GM12875 (cell line): ENCODE data around the gene CADM1.

Experiments
- H3K4me3 ChIP-seq: one replicate; pipeline ENCODE4 v1.5.1; 2011; ENCODE audit warnings: low read depth, low read length, control low read depth
- TF ChIP-seq, protein P1 (sequence below): IDR thresholded peaks from 2 replicates; pipeline ENCODE4 v1.5.1; 2011; ENCODE audit warnings: low read depth, mild to moderate bottlenecking, control low read depth, inconsistent platforms, low read length, moderate library complexity, borderline replicate concordance; ENCODE audit not compliant: insufficient read depth

Gene CADM1

DNA sequence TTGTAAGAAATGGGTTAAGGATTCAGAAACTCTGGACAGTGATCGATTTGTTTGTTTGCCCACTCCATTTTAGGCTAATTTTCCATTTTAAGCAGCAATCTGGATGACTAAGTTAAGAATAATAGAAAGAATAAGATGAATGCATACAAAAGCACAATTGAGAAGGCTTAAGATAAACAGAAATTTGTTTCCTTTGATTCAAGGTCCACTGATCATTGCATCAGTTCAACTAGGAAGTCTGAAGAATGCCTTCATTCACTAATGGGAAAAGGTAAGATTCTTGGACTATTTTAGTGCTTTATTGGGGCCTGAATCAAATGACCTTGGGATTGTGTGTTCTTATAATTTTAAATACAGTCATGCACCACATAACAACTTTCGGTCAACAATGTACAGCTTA lies 140.8 kb downstream of the CADM1 start:
- TF ChIP-seq, protein P1, sequence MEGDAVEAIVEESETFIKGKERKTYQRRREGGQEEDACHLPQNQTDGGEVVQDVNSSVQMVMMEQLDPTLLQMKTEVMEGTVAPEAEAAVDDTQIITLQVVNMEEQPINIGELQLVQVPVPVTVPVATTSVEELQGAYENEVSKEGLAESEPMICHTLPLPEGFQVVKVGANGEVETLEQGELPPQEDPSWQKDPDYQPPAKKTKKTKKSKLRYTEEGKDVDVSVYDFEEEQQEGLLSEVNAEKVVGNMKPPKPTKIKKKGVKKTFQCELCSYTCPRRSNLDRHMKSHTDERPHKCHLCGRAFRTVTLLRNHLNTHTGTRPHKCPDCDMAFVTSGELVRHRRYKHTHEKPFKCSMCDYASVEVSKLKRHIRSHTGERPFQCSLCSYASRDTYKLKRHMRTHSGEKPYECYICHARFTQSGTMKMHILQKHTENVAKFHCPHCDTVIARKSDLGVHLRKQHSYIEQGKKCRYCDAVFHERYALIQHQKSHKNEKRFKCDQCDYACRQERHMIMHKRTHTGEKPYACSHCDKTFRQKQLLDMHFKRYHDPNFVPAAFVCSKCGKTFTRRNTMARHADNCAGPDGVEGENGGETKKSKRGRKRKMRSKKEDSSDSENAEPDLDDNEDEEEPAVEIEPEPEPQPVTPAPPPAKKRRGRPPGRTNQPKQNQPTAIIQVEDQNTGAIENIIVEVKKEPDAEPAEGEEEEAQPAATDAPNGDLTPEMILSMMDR: no peak
- no peak overlapping the region for H3K4me3 ChIP-seq

DNA sequence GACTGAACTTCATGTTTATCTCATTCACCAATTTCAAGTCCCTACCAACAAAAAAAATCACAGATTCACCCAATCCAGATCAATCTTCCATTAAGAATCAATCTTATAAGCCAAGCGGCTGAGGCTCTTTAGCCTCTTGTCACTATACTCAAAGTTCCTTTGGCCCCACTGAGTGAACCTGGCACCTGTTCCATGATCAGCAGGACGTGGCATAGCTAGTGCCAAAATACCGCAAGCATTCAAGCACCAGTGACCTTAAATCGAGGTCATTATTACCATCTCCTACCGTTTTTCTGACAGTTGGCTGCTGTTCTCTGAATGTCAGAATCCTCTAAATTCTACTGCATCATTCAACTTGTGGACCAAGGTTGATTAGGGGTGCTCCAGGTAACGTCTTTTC lies 141.2 kb downstream of the CADM1 start:
- H3K4me3 ChIP-seq: no peak overlapping the region
- TF ChIP-seq, protein P1: no peak

DNA sequence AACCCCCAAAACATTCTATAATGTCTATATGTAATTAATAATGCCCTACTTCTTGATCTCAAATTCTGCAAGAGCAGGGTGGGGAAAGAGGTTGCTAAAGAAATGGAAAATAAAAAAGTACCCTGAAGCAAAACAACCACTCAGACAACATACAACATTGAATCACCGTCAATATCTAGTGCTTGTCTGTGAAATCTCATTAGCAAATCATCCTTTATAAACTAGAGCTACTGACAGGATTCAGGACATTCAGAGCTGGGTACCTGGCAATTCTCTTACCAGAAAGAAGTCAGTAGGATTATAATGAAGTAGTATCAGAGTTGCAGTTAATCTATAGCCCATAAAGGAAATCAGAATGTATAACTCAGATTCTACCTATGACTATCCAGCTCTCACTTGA lies 143.2 kb downstream of the CADM1 start:
- TF ChIP-seq, protein P1: no peak
- no peak overlapping the region for H3K4me3 ChIP-seq

DNA sequence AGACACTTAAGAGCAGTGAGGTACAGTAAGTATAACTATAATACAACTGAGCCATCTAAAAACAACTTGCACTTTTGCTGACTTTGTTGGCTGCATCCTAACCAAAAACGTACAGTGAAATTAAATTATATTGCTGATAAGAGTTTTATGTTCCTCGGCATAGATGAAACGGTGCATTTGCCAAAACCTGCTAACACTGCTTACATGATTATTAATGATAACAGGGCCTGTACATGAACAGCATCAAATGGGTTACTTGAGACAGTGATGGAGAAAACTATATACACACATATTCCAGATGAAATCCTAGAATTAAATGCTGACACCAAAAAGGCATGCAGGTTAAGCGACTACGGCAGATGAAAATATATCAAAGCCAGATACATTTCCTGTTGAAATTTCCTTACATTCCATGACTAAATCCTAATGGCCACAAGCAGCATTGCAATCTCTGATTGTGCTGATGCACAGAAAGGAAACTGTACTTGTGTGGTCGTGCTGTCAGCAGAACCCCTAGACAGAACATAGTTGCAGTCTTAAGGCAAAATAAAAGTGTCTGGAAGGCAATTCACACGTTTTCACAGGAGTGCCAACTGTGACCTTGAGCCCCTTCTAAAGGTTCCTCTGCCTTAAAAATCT lies 143.9 kb downstream of the CADM1 start:
- TF ChIP-seq, protein P1: no peak
- no peak overlapping the region for H3K4me3 ChIP-seq

DNA sequence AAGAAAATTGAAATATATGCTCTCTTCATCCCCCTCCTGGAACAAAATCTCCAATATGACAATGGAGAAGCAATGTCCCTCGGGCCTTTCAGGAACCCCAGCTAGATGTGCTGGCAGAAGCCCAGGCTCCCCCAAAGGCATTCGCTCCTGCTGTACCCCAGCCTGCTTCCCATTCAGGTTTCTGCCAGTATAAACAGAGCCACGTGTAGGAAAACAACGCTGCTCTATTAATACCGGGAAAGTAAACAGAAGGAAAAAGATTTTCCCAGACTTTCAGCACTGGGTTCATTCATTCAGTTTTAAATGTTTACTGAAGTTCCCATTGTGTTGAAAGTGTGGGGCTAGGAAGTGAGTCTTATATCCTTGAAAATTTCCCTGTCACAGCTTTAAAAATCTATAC lies 147.1 kb downstream of the CADM1 start:
- TF ChIP-seq, protein P1: no peak
- no peak overlapping the region for H3K4me3 ChIP-seq

DNA sequence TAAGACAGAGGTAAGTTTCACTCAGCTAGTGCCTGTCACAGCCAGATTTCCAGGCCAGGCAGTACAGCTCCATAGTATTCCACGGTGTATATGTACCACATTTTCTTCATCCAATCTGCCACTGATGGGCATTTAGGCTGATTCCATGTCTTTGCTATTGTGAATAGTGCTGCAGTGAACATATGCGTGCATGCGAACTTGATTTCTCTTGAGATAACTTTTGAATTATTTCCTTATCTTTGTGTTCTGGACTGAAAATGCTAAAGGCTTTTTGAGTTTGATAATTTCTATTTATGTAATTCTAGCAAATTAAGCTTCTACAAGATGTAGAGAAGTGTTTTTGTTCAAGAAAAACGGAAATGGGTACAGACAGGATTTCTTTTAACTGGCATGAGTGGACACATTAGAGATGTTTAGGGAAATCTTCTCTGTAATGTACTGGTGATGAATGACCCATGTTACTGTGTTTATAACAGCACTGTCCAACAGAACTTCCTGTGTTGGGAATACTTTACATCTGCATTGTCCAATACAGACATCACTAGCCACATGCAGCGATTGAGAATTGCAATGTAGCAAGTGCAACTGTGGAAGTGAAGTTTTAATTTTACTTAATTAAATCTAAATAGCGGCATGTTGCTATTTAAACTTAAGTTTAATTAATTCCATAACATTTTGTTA lies 151.3 kb downstream of the CADM1 start:
- H3K4me3 ChIP-seq: no peak overlapping the region
- TF ChIP-seq, protein P1: no peak
